ENCODE results near the gene C6orf141.

The C6orf141 gene

GRCh38 chr6:49540614-49541013 is 9.9 kb upstream of the C6orf141 start:
- DNase-seq (ENCODE audit: low read depth): no peak

GRCh38 chr6:49541210-49541724 is 9.2 kb upstream of the C6orf141 start:
- no peak for DNase-seq (ENCODE audit: low read depth)

GRCh38 chr6:49541936-49542335 is 8.5 kb upstream of the C6orf141 start:
- DNase-seq (ENCODE audit: low read depth): no peak

GRCh38 chr6:49543087-49543858 is 7.2 kb upstream of the C6orf141 start:
- no peak for DNase-seq (ENCODE audit: low read depth)

- DNase-seq (ENCODE audit: low read depth): no peak
Observed at GRCh38 chr6:49546331-49546730, 4.1 kb upstream of the C6orf141 start.

- no peak for DNase-seq (ENCODE audit: low read depth)
Observed at GRCh38 chr6:49548613-49549304, 1.7 kb upstream of the C6orf141 start.

- no peak for DNase-seq (ENCODE audit: low read depth)
Observed at GRCh38 chr6:49549691-49550491, 577 bp upstream of the C6orf141 start.

- no peak for DNase-seq (ENCODE audit: low read depth)
Observed at GRCh38 chr6:49551078-49551865, 804 bp downstream of the C6orf141 start.

GRCh38 chr6:49551866-49552129 is 1.3 kb downstream of the C6orf141 start:
- DNase-seq (ENCODE audit: low read depth): no peak

- no peak for DNase-seq (ENCODE audit: low read depth)
Observed at GRCh38 chr6:49552596-49552995, 2.1 kb downstream of the C6orf141 start.

GRCh38 chr6:49553384-49553783 is 2.9 kb downstream of the C6orf141 start:
- no peak for DNase-seq (ENCODE audit: low read depth)

GRCh38 chr6:49555951-49556350 is 5.5 kb downstream of the C6orf141 start:
- DNase-seq (ENCODE audit: low read depth): no peak

GRCh38 chr6:49556429-49556837 is 6.0 kb downstream of the C6orf141 start:
- no peak for DNase-seq (ENCODE audit: low read depth)

GRCh38 chr6:49557177-49557576 is 6.7 kb downstream of the C6orf141 start:
- DNase-seq (ENCODE audit: low read depth): no peak

GRCh38 chr6:49558238-49558637 is 7.8 kb downstream of the C6orf141 start:
- no peak for DNase-seq (ENCODE audit: low read depth)

- no peak for DNase-seq (ENCODE audit: low read depth)
Observed at GRCh38 chr6:49563006-49563886, 12.8 kb downstream of the C6orf141 start.

GRCh38 chr6:49564552-49564951 is 14.1 kb downstream of the C6orf141 start:
- DNase-seq (ENCODE audit: low read depth): no peak

- no peak for DNase-seq (ENCODE audit: low read depth)
Observed at GRCh38 chr6:49565261-49565660, 14.8 kb downstream of the C6orf141 start.

GRCh38 chr6:49565855-49566254 is 15.4 kb downstream of the C6orf141 start:
- no peak for DNase-seq (ENCODE audit: low read depth)

- DNase-seq (ENCODE audit: low read depth): no peak
Observed at GRCh38 chr6:49570474-49571079, 20.1 kb downstream of the C6orf141 start.

GRCh38 chr6:49576618-49577017 is 26.1 kb downstream of the C6orf141 start:
- DNase-seq (ENCODE audit: low read depth): no peak
